Activated CD8-positive, alpha-beta memory T cell treated with anti-CD3 and anti-CD28 coated beads, Interleukin-2, amount 50 U/mL, for 48 hours (primary cell): ENCODE data around the gene SGMS2.
A peak's percentile ranks its signal among the peaks of the same experiment; 100 is the strongest.
"Not testable (repeated sequence)": the region's sequence is repeated elsewhere in the genome, so short reads cannot be mapped to it uniquely, and the experiment has no call there.

Source experiments
- DNase-seq: peaks from one replicate; pipeline ENCODE4 v3.0.0-alpha.2; 2020

Gene SGMS2

DNA sequence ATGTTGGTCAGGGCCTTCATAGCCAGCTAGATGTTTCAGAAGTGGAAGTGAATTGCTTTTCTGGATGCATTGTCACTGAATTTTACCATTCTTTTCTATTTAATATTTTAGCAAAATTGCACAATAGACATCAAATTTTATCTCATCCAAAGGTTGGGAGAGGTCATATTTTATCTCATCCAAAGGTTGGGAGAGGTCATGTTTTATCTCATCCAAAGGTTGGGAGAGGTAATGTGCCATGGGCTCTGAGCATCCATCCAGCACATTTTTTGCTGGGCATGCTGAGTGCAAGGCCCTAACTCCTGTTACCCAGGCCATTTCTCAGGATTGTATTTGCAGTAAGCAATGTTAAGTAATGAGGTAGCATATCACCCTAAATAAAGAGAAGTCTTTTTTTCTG is 91.9 kb downstream of the SGMS2 start:
- no peak for DNase-seq

GRCh38 chr4:107917500-107917899 is 92.8 kb downstream of the SGMS2 start:
- DNase-seq, result no peak

GRCh38 chr4:107922486-107923473 is 98.0 kb downstream of the SGMS2 start:
- DNase-seq, result no peak

DNA sequence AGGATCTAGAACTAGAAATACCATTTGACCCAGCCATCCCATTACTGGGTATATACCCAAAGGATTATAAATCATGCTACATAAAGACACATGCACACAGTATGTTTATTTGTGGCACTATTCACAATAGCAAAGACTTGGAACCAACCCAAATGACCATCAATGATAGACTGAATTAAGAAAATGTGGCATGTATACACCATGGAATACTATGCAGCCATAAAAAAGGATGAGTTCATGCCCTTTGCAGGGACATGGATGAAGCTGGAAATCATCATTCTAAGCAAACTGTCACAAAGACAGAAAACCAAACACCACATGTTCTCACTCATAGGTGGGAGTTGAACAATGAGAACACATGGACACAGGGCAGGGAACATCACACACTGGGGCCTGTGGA is 101.0 kb downstream of the SGMS2 start:
- not testable (repeated sequence) for DNase-seq

GRCh38 chr4:107926875-107927274 is 102.1 kb downstream of the SGMS2 start:
- DNase-seq, result not testable (repeated sequence)

DNA sequence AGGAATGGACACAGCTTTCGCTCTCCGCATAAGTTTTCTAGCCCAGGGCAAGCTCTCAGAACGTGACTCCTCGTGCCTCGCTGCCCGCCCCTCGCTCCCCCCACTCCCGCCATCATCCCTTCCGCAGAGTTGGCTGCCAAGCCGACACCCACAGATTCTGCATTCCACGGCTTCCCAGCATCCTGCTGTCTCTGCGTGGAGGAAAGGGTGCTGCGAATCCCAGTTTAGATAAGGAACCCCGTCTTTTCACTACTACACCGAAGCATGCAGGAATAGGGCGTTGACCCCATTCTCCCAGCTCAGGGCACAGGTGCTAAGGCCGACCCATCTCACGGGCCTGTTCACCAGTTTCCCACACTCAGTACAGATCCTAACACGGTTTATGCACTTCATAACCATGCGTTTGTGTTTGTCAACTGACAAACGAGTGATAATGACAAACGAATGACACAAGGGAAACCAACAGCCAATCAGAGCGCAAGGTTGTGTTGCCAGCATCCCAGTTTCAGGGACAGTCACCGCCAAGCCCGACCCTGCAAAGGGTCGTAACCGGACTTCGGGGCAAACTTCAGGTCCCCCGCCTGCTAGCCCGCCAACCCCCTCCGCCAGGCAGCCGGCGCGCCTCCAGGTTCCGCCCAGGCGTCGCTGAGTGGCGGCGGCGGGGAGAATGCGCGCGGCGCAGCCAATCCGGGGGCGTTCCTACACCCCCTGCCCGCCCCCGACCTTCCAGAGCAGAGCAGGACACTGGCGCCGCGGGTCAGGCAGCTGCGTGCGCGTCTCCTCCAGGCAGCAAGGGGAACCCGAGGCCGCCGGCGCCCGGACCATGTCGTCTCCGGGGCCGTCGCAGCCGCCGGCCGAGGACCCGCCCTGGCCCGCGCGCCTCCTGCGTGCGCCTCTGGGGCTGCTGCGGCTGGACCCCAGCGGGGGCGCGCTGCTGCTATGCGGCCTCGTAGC is 106.4 kb downstream of the SGMS2 start, which contains the start of gene CYP2U1:
TSS of gene CYP2U1 (plus strand) at position 729 of the 954 bp plus-strand sequence. CDS start at position 824, 95 bp downstream.
- DNase-seq, result peak; percentile 85

DNA sequence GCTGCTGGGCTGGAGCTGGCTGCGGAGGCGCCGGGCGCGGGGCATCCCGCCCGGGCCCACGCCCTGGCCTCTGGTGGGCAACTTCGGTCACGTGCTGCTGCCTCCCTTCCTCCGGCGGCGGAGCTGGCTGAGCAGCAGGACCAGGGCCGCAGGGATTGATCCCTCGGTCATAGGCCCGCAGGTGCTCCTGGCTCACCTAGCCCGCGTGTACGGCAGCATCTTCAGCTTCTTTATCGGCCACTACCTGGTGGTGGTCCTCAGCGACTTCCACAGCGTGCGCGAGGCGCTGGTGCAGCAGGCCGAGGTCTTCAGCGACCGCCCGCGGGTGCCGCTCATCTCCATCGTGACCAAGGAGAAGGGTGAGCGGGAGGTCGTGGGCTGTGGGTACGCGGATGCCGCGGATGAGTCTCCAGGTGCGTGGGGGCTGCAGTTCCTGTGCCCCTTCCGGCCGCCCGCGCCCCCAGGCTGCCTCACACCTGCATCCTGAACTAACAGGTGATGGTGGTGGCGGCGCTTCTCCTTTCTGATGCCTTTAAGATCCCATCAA is 107.1 kb downstream of the SGMS2 start:
- DNase-seq, result peak; percentile 66

DNA sequence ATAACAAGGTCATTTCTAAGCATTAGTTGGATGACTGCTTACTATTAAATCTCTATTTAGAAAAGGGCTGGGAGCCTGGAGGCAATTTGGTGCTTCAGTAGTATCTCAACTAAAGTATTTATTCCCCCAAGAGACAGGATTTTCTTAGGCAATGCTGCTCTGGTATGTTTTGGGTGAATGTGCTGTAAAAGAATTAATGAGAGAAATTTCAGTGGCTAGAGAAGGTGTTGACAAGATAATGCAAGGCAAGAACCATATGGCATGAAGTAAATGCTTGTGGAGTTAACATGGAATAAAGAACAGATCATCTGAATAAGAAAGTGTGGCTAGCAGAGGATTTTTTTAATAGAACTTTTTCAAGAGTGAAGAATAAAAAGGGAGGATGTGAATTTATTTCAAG is 110.5 kb downstream of the SGMS2 start:
- DNase-seq, result no peak

- no peak for DNase-seq
Observed at GRCh38 chr4:107937040-107937439, 112.3 kb downstream of the SGMS2 start.

DNA sequence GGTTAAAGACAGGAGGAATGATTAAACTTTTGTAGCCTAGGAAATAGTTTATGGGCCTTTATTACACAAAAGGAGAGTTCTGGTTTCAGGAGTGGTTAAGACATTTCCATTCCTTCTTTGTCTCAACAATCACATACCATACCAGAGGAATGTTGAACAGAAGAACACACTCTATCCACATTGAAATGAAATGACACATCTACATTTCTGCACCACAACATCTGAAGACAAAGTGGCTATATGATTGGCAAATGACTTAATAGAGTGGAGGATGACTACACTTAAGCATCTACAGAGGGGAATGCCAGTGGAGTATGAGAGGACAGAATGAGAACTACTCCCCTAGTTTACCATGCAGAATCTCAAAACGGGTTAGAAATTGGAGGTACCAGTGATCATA is 114.6 kb downstream of the SGMS2 start:
- no peak for DNase-seq

DNA sequence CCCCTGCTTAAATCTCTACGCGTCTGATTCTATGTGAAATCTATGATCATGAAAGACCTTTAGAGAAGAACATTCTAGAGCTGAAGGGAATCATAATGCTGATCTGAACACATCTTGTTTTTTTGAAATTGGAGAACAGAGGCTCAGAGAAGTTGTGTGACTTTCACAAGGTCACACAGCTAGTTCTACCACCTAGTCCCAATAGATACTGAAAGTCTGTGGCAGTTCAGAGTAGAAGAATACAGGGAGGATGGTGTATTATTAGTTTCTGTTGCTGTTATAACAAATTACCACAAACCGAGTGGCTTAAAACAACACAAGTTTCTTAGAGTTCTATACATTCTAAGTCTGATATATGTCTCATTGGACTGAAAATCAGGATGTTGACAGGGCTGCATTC is 121.1 kb downstream of the SGMS2 start:
- no peak for DNase-seq

GRCh38 chr4:107950746-107951540 is 126.2 kb downstream of the SGMS2 start:
- no peak for DNase-seq

DNA sequence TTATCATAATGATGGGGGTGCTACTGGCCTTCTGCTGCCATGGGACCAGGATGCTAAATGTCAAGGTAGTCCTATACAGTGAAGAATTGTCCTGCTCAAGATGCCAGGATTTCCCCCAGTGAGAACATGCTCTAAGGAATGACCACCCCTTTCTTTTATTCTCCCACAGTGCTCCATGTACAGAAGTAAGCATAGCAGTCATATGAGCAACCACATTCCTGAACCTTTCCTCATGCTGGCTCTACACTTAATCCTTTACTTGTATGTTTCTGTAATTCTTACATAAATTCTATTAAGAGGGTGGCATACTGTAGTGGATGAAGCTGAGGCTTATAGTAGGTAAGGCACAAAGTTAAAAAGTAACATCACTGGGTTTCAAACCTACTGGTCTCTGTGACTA is 126.8 kb downstream of the SGMS2 start:
- DNase-seq, result no peak

DNA sequence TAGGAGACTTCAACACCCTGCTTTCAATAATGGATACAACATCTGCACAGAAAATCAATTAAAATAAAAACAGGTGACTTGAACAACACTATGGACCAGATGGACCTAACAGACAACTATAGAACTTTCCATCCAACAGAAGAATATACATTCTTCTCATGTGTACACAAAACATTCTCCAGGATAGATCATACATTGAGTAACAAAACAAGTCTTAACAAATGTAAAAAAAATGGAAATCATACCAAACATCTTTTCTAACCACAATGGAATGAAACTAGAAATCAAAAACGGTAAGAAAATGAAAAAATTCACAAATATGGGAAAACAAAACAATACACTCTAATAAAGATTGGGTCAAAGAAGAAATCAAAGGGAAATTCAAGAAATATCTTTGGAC is 131.3 kb downstream of the SGMS2 start:
- DNase-seq, result no peak
